Stomach (tissue), 4 donors: ENCODE results near the gene CENPO.

Experiments used
- CTCF ChIP-seq, 7 experiments: fragments of 450-650 bp in 4 of 7; fragments of 200-600 bp in 3 of 7; sonication (generic) in 3 of 7; IDR thresholded peaks; one replicate each; pipeline ENCODE4 v1.5.1; 2016 to 2019; ENCODE audit warnings: antibody characterized with exemption in 7 of 7, control low read depth in 2 of 7, mild to moderate bottlenecking in 1 of 7
- POLR2A ChIP-seq, 4 donors: fragments of 450-650 bp; IDR thresholded peaks; one replicate each; pipeline ENCODE4 v1.6.1; 2016; ENCODE audit warnings: antibody characterized with exemption in 4 of 4, control low read depth in 2 of 4, mild to moderate bottlenecking in 1 of 4, moderate library complexity in 1 of 4

DNA sequence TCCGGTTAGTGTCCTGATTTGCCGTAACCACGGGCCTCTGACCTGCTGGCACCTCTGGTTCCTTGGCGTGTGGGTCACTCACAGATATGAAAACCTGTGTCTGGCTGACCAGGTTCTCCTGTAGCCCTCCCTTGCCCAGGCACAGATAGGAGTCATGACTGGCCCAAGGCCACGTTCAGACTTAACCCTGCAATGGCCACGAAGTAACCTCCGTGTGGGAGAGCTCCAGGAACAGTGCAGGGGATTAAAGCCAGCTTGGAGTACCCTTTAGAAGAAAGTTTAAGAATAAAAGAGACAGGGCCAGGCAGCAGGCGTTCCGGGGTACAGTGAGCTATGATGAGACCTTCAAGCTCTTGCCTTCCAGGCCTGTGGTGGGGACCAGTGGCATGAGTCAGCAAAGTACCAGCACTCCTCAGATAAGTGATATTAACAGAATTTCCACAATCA lies 25.5 kb downstream of the CENPO start:
- TF ChIP-seq POLR2A (IDR thresholded peaks at IDR 0.05), result no peak
- no peak for TF ChIP-seq CTCF (IDR thresholded peaks at IDR 0.05)
